Activated naive CD8-positive, alpha-beta T cell treated with anti-CD3 and anti-CD28 coated beads, Interleukin-2, amount 50 U/mL, for 16 hours (primary cell): ENCODE data around the gene GPR142.
"Not testable (repeated sequence)": the region's sequence is repeated elsewhere in the genome, so short reads cannot be mapped to it uniquely, and the experiment has no call there.

Source experiments
- DNase-seq: peaks from one replicate; pipeline ENCODE4 v3.0.0-alpha.2; 2020; ENCODE audit warnings: low read depth, low spot score

The GPR142 gene

GRCh38 chr17:74393346-74393942 lies 26.1 kb downstream of the GPR142 start:
- DNase-seq, result no peak

- no peak for DNase-seq
Observed at GRCh38 chr17:74394275-74394950, 27.1 kb downstream of the GPR142 start.

- no peak for DNase-seq
Observed at GRCh38 chr17:74394977-74395376, 27.7 kb downstream of the GPR142 start.

GRCh38 chr17:74396567-74396966 lies 29.3 kb downstream of the GPR142 start:
- no peak for DNase-seq

- DNase-seq, result no peak
Observed at GRCh38 chr17:74402048-74402447, 34.7 kb downstream of the GPR142 start.

GRCh38 chr17:74403512-74404137 lies 36.3 kb downstream of the GPR142 start:
- no peak for DNase-seq

- no peak for DNase-seq
Observed at GRCh38 chr17:74404218-74404617, 36.9 kb downstream of the GPR142 start.

- no peak for DNase-seq
Observed at GRCh38 chr17:74404789-74405188, 37.5 kb downstream of the GPR142 start.

- not testable (repeated sequence) for DNase-seq
Observed at GRCh38 chr17:74405311-74405710, 38.0 kb downstream of the GPR142 start.

GRCh38 chr17:74407384-74407783 lies 40.1 kb downstream of the GPR142 start:
- DNase-seq, result no peak

- DNase-seq, result no peak
Observed at GRCh38 chr17:74408262-74408661, 41.0 kb downstream of the GPR142 start.

GRCh38 chr17:74408815-74409214 lies 41.5 kb downstream of the GPR142 start:
- no peak for DNase-seq

- DNase-seq, result no peak
Observed at GRCh38 chr17:74410001-74410443, 42.7 kb downstream of the GPR142 start.

GRCh38 chr17:74412581-74412980 lies 45.3 kb downstream of the GPR142 start:
- no peak for DNase-seq

- no peak for DNase-seq
Observed at GRCh38 chr17:74413491-74413890, 46.2 kb downstream of the GPR142 start.

- DNase-seq, result no peak
Observed at GRCh38 chr17:74414510-74414909, 47.2 kb downstream of the GPR142 start.

GRCh38 chr17:74415608-74416396 lies 48.5 kb downstream of the GPR142 start:
- DNase-seq, result no peak

- DNase-seq, result no peak
Observed at GRCh38 chr17:74417178-74418045, 50.1 kb downstream of the GPR142 start.

GRCh38 chr17:74419928-74420411 lies 52.7 kb downstream of the GPR142 start:
- DNase-seq, result no peak
